ENCODE data around the gene WDR38.
A peak's percentile ranks its signal among the peaks of the same experiment; 100 is the strongest.

WDR38 gene

GRCh38 chr9:124875501-124875900, 22.2 kb downstream of the WDR38 start:
- WGBS = 96% methylated on average over 6 of the region's 6 CpGs
- no peak overlapping the region for H4K91ac ChIP-seq (ENCODE audit: low read length)

GRCh38 chr9:124877021-124877782, 23.9 kb downstream of the WDR38 start:
- Histone ChIP-seq H3K18ac (ENCODE audit: low read depth in 1 of 2, low read length in 2 of 2) (no peak overlapping the region), H2AFZ (ENCODE audit: low read depth, low read length) (no peak overlapping the region), H4K8ac (ENCODE audit: low read length) (no peak overlapping the region), H2BK120ac (ENCODE audit: low read depth, low read length) (no peak overlapping the region), H3K27me3 (ENCODE audit: control insufficient read depth in 1 of 2, insufficient read depth in 1 of 2, low read length in 2 of 2) (no peaks in the 10 kb centered on the region), H2BK15ac (ENCODE audit: low read depth, poor library complexity, severe bottlenecking) (no peak overlapping the region), H3K23ac (ENCODE audit: low read length in 2 of 2) (no peak overlapping the region), H3K36me3 (ENCODE audit: control insufficient read depth in 1 of 2, insufficient read depth in 2 of 2, low read depth in 1 of 2, low read length in 2 of 2) (peaks cover 80 to 91% of the 10 kb centered on the region in 2 experiments), H2BK5ac (ENCODE audit: low read depth, low read length, poor library complexity, severe bottlenecking) (no peak overlapping the region), H3K4me2 (ENCODE audit: low read length, poor library complexity, severe bottlenecking) (no peak overlapping the region), H3K4me1 (ENCODE audit: control insufficient read depth, insufficient read depth, low read depth, low read length) (peaks cover 12% of the 10 kb centered on the region), H2AK5ac (ENCODE audit: low read length, severe bottlenecking) (no peak overlapping the region), H3K79me1 (replicated peaks; ENCODE audit: low read length, poor library complexity, severe bottlenecking) (peaks cover 17% of the 10 kb centered on the region), H3K4ac (ENCODE audit: low read depth in 1 of 2, low read length in 2 of 2) (no peak overlapping the region), H4K91ac (ENCODE audit: low read length) (no peak overlapping the region), H3K9me3 (ENCODE audit: control insufficient read depth, low read length) (no peaks in the 10 kb centered on the region), H3K4me3 (ENCODE audit: insufficient read depth in 1 of 2, low read depth in 1 of 2, low read length in 2 of 2) (no peak overlapping the region), H3K9ac (ENCODE audit: low read length) (no peak overlapping the region), H2BK12ac (ENCODE audit: low read length in 2 of 2) (no peak overlapping the region), H3K14ac (ENCODE audit: low read length in 2 of 2) (no peak overlapping the region), H3K27ac (ENCODE audit: low read length, poor library complexity, severe bottlenecking) (no peak overlapping the region)
- WGBS = 97% methylated on average over 11 of the region's 14 CpGs
- DNase-seq = no peak

More at GRCh38 chr9:124875501-124875900, 22.2 kb downstream of the WDR38 start:
- Histone ChIP-seq H2AK5ac (ENCODE audit: low read length, severe bottlenecking) (no peak overlapping the region), H3K27ac (ENCODE audit: low read length, poor library complexity, severe bottlenecking) (no peak overlapping the region), H3K9me3 (ENCODE audit: control insufficient read depth, low read length) (no peaks in the 10 kb centered on the region), H3K23ac (ENCODE audit: low read length in 2 of 2) (no peak overlapping the region), H3K18ac (ENCODE audit: low read depth in 1 of 2, low read length in 2 of 2) (no peak overlapping the region), H3K79me1 (replicated peaks; ENCODE audit: low read length, poor library complexity, severe bottlenecking) (peaks cover 17% of the 10 kb centered on the region), H3K36me3 (ENCODE audit: control insufficient read depth in 1 of 2, insufficient read depth in 2 of 2, low read depth in 1 of 2, low read length in 2 of 2) (peaks cover 68 to 79% of the 10 kb centered on the region in 2 experiments), H3K14ac (ENCODE audit: low read length in 2 of 2) (no peak overlapping the region), H3K9ac (ENCODE audit: low read length) (no peak overlapping the region), H2AFZ (ENCODE audit: low read depth, low read length) (no peak overlapping the region), H3K4me1 (ENCODE audit: control insufficient read depth, insufficient read depth, low read depth, low read length) (peaks cover 23% of the 10 kb centered on the region), H2BK120ac (ENCODE audit: low read depth, low read length) (no peak overlapping the region), H2BK15ac (ENCODE audit: low read depth, poor library complexity, severe bottlenecking) (no peak overlapping the region), H3K4me3 (ENCODE audit: insufficient read depth in 1 of 2, low read depth in 1 of 2, low read length in 2 of 2) (no peak overlapping the region), H4K8ac (ENCODE audit: low read length) (peak overlapping the region; percentile 22), H2BK12ac (ENCODE audit: low read length in 2 of 2) (no peak overlapping the region), H3K4ac (ENCODE audit: low read depth in 1 of 2, low read length in 2 of 2) (no peak overlapping the region), H3K27me3 (ENCODE audit: control insufficient read depth in 1 of 2, insufficient read depth in 1 of 2, low read length in 2 of 2) (no peaks in the 10 kb centered on the region), H3K4me2 (ENCODE audit: low read length, poor library complexity, severe bottlenecking) (no peak overlapping the region), H2BK5ac (ENCODE audit: low read depth, low read length, poor library complexity, severe bottlenecking) (no peak overlapping the region)
- DNase-seq = no peak

- H3K9ac ChIP-seq (ENCODE audit: low read length) = no peak overlapping the region
- H3K79me1 ChIP-seq (replicated peaks; ENCODE audit: low read length, poor library complexity, severe bottlenecking) = peaks cover 19% of the 10 kb centered on the region
- no peak overlapping the region for H3K23ac ChIP-seq (ENCODE audit: low read length in 2 of 2)
- no peak overlapping the region for H2BK12ac ChIP-seq (ENCODE audit: low read length in 2 of 2)
- H3K27me3 ChIP-seq (ENCODE audit: control insufficient read depth in 1 of 2, insufficient read depth in 1 of 2, low read length in 2 of 2) = no peaks in the 10 kb centered on the region
- no peak overlapping the region for H2AFZ ChIP-seq (ENCODE audit: low read depth, low read length)
- H2BK15ac ChIP-seq (ENCODE audit: low read depth, poor library complexity, severe bottlenecking) = no peak overlapping the region
- no peak overlapping the region for H4K8ac ChIP-seq (ENCODE audit: low read length)
- DNase-seq = no peak
- H2AK5ac ChIP-seq (ENCODE audit: low read length, severe bottlenecking) = no peak overlapping the region
- no CpG with 5 or more reads among the region's 1 CpG for WGBS
- H3K4ac ChIP-seq (ENCODE audit: low read depth in 1 of 2, low read length in 2 of 2) = no peak overlapping the region
- H3K4me1 ChIP-seq (ENCODE audit: control insufficient read depth, insufficient read depth, low read depth, low read length) = peaks cover 14% of the 10 kb centered on the region
- no peak overlapping the region for H3K4me3 ChIP-seq (ENCODE audit: insufficient read depth in 1 of 2, low read depth in 1 of 2, low read length in 2 of 2)
- no peak overlapping the region for H3K27ac ChIP-seq (ENCODE audit: low read length, poor library complexity, severe bottlenecking)
- no peak overlapping the region for H2BK5ac ChIP-seq (ENCODE audit: low read depth, low read length, poor library complexity, severe bottlenecking)
- peaks cover 82 to 96% of the 10 kb centered on the region in 2 experiments for H3K36me3 ChIP-seq (ENCODE audit: control insufficient read depth in 1 of 2, insufficient read depth in 2 of 2, low read depth in 1 of 2, low read length in 2 of 2)
- no peaks in the 10 kb centered on the region for H3K9me3 ChIP-seq (ENCODE audit: control insufficient read depth, low read length)
- H4K91ac ChIP-seq (ENCODE audit: low read length) = no peak overlapping the region
- no peak overlapping the region for H3K14ac ChIP-seq (ENCODE audit: low read length in 2 of 2)
- H3K18ac ChIP-seq (ENCODE audit: low read depth in 1 of 2, low read length in 2 of 2) = no peak overlapping the region
- no peak overlapping the region for H3K4me2 ChIP-seq (ENCODE audit: low read length, poor library complexity, severe bottlenecking)
- no peak overlapping the region for H2BK120ac ChIP-seq (ENCODE audit: low read depth, low read length)
These were observed 24.8 kb downstream of the WDR38 start for GRCh38 chr9:124878021-124878420.

- no peaks in the 10 kb centered on the region for H3K27me3 ChIP-seq (ENCODE audit: control insufficient read depth in 1 of 2, insufficient read depth in 1 of 2, low read length in 2 of 2)
- no peak overlapping the region for H2BK5ac ChIP-seq (ENCODE audit: low read depth, low read length, poor library complexity, severe bottlenecking)
- H3K9me3 ChIP-seq (ENCODE audit: control insufficient read depth, low read length) = no peaks in the 10 kb centered on the region
- no peak overlapping the region for H4K8ac ChIP-seq (ENCODE audit: low read length)
- no peak overlapping the region for H3K9ac ChIP-seq (ENCODE audit: low read length)
- H3K4ac ChIP-seq (ENCODE audit: low read depth in 1 of 2, low read length in 2 of 2) = no peak overlapping the region
- H2BK12ac ChIP-seq (ENCODE audit: low read length in 2 of 2) = no peak overlapping the region
- H3K18ac ChIP-seq (ENCODE audit: low read depth in 1 of 2, low read length in 2 of 2) = no peak overlapping the region
- no peak overlapping the region for H4K91ac ChIP-seq (ENCODE audit: low read length)
- WGBS = 91% methylated on average over 4 of the region's 6 CpGs
- no peak for DNase-seq
- H2AK5ac ChIP-seq (ENCODE audit: low read length, severe bottlenecking) = no peak overlapping the region
- H2BK120ac ChIP-seq (ENCODE audit: low read depth, low read length) = no peak overlapping the region
- H3K23ac ChIP-seq (ENCODE audit: low read length in 2 of 2) = no peak overlapping the region
- no peak overlapping the region for H3K4me3 ChIP-seq (ENCODE audit: insufficient read depth in 1 of 2, low read depth in 1 of 2, low read length in 2 of 2)
- peaks cover 10% of the 10 kb centered on the region for H3K4me1 ChIP-seq (ENCODE audit: control insufficient read depth, insufficient read depth, low read depth, low read length)
- no peak overlapping the region for H3K4me2 ChIP-seq (ENCODE audit: low read length, poor library complexity, severe bottlenecking)
- H3K27ac ChIP-seq (ENCODE audit: low read length, poor library complexity, severe bottlenecking) = no peak overlapping the region
- H3K79me1 ChIP-seq (replicated peaks; ENCODE audit: low read length, poor library complexity, severe bottlenecking) = peaks cover 19% of the 10 kb centered on the region
- H2BK15ac ChIP-seq (ENCODE audit: low read depth, poor library complexity, severe bottlenecking) = no peak overlapping the region
- peaks cover 78 to 91% of the 10 kb centered on the region in 2 experiments for H3K36me3 ChIP-seq (ENCODE audit: control insufficient read depth in 1 of 2, insufficient read depth in 2 of 2, low read depth in 1 of 2, low read length in 2 of 2)
- H3K14ac ChIP-seq (ENCODE audit: low read length in 2 of 2) = no peak overlapping the region
- no peak overlapping the region for H2AFZ ChIP-seq (ENCODE audit: low read depth, low read length)
These were observed 25.3 kb downstream of the WDR38 start for GRCh38 chr9:124878518-124878917.

Data from mesenchymal stem cell (in vitro differentiated cells and primary cell).